Right renal pelvis (tissue), 4 donors: ENCODE results near the gene SRXN1. TPM values are rescaled to one million over a fixed set of nuclear protein-coding genes. Genes with fewer than 3 reads are reported as not detected.
"Not testable (repeated sequence)": the region's sequence is repeated elsewhere in the genome, so short reads cannot be mapped to it uniquely, and the experiment has no call there.

ENCODE experiments used
- DNase-seq, 4 donors: peaks; one replicate each; pipeline ENCODE4 v3.0.0-alpha.2; 2013; ENCODE audit warnings: low read depth in 4 of 4, low spot score in 3 of 4, missing footprints in 1 of 4
- polyA plus RNA-seq, 4 donors: library from polyadenylated mRNA; unstranded; fragments of 120-200 nt; gene quantifications; one replicate each; pipeline ENCODE4 v1.2.1, GENCODE V29; 2013; ENCODE audit not compliant: insufficient read length in 4 of 4

Gene SRXN1
- polyA plus RNA-seq, 4 donors, result 12.4 to 15.5 (median 13.7) TPM

GRCh38 chr20:655726-656624, 3.0 kb upstream of the SRXN1 start:
- no peak for DNase-seq

- DNase-seq, result no peak
Observed at GRCh38 chr20:654417-654750, 1.4 kb upstream of the SRXN1 start.

GRCh38 chr20:653590-654416, 803 bp upstream of the SRXN1 start:
- DNase-seq, result no peak

- no peak for DNase-seq
Observed at GRCh38 chr20:652615-653109, 338 bp downstream of the SRXN1 start.

GRCh38 chr20:651713-652614, 1.0 kb downstream of the SRXN1 start:
- DNase-seq, result no peak

- DNase-seq, result no peak
Observed at GRCh38 chr20:650954-651353, 2.0 kb downstream of the SRXN1 start.

GRCh38 chr20:650281-650680, 2.7 kb downstream of the SRXN1 start:
- DNase-seq, result no peak

- no peak for DNase-seq
Observed at GRCh38 chr20:647479-648019, 5.5 kb downstream of the SRXN1 start.

GRCh38 chr20:646868-647233, 6.1 kb downstream of the SRXN1 start:
- no peak for DNase-seq

GRCh38 chr20:646107-646867, 6.7 kb downstream of the SRXN1 start:
- DNase-seq, result no peak

GRCh38 chr20:645318-646106, 7.5 kb downstream of the SRXN1 start:
- peak in 3 of 4 donors; percentile 51 to 67 (median 55) for DNase-seq

GRCh38 chr20:644692-645317, 8.2 kb downstream of the SRXN1 start:
- no peak for DNase-seq

GRCh38 chr20:642398-643174, 10.4 kb downstream of the SRXN1 start:
- DNase-seq, result peak in 3 of 4 donors; percentile 35 to 52 (median 43)

GRCh38 chr20:642013-642397, 11.0 kb downstream of the SRXN1 start:
- DNase-seq, result not testable (repeated sequence)

GRCh38 chr20:641516-641875, 11.5 kb downstream of the SRXN1 start:
- DNase-seq, result no peak

GRCh38 chr20:640674-641515, 12.1 kb downstream of the SRXN1 start:
- DNase-seq, result no peak

- DNase-seq, result no peak
Observed at GRCh38 chr20:638579-638978, 14.4 kb downstream of the SRXN1 start.
